SHP77 (cell line): ENCODE results near the gene ARHGEF17.

Experiments
- DNase-seq, 2 experiments: peaks; one replicate each; lab custom pipeline; 2025; lab: John Stamatoyannopoulos, UW

ARHGEF17 gene

DNA sequence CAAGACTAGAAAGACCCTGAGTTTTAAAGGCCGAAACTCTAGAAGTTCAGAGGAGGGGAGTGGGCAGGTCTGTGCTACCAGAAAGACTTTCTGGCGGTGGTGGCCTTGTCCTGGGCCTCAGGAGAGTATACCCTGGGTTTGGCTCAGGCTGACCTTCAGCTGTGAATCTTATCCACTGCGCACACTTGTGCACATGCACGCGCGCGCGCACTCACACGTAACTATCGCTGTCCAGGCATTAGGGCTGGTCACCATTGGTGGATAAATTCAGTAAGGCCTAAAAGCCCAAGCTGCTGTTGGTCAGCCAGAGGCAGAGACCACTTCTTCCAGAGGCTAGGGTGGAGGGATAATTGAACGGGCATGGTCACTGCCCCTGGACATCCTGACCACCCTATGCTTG is 25.1 kb downstream of the ARHGEF17 start:
- no peak for DNase-seq

DNA sequence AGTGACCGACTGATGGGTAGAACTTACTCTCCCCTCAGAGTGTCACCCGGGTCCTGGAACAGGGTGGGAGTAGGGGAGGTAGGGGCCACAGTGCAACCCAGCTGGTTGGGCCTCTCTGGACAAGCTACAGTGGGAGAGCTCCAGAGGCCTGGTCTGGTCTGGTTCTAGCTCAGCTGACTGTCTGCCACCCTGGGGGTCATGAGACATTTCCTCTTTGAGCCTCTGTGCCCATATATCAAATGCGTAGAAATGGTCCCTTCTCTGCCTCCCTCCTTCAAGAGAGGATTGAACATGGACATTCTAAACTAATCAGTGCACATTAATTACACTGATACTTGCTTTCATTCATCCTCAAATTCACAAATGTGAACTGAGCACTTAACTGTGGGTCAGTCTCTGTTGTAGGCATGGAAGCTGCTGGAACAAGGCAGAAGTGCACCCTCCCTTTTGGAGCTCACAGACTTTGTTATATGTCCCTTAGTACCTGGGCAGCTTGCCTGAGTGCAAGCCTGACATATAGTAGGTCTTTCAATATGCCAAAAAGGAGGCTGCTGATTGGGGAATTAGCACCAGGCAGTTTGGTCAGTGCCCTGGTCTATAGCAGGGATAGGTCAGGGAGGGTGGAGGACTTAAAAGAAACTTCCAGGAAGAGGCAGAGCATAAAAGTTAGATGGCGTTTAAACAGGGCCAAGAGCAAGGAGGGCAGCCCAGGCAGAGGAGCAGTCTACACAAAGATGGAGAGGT is 25.7 kb downstream of the ARHGEF17 start:
- no peak for DNase-seq

DNA sequence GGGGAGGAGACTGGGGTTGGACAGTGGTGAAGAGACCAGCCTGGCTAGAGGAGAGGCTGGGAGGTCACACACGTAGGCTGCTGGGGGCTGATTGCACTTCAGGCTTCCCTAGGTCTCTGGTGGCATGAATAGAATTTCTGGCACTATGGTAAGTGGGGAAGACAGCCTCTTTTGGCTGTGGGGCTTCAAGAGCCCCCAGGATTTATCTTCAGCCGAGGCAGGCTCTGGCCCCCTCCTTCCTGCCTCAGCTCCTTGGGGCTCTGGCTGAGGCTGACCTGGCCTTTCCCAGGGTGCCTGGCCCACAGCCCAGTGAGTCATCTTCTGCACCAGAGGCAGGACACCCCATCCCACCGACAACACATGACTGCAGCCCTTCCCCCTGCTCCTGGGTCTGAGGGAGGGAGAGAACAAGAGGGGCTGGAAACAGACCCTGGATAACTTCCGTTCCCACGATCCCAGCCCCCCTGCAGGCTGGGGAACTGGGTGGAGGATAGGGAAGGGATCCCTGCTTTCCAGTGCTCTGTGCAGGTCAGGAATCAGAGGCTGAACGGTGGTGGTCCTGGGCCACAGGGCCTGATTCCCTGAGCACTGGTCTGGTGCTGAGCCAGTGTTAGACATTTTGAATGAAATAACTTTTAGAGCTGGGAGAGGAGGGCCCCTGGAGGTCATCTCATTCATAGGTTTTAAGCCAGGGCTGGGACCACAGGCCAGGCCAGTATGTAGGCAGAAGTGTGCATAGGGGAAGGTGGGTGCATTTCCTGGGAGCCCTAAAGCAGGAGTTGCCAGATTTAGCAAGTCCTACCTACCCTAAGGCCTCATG is 26.5 kb downstream of the ARHGEF17 start:
- no peak for DNase-seq

DNA sequence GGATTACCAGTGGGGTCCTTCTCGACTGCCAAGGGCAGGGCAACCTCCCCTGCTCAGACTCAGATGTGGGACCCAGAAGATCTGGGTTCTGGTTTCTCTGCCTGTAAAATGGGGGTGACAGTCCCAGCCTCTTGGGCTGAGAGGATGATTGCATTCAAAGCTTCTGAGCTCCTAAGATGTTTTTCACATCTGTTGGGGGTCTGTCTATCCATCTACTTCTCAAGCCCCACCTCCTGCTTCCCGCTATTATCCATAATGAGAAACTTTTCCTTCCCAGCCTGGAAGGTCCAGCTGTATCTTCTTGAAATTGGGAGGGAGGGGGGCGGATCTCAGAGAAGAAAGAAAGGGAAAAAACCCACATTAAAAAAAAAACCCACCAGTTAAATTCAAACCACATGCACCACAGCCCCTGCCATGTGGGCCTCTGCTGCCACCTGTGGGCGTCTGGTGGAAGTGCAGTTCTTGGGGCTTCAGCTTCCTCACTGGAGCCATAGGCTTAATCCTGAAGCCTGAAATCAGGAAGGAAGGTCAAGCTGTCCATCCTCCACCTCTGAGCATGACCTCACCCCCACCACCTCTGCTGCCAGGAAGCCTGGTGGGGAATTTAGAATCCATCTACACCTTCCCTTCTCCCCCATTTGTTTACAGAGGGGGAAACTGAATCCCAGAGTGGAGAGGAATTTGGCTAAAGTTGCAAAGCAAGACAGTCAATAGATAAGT is 27.3 kb downstream of the ARHGEF17 start:
- peak; percentile 50 to 85 for DNase-seq

DNA sequence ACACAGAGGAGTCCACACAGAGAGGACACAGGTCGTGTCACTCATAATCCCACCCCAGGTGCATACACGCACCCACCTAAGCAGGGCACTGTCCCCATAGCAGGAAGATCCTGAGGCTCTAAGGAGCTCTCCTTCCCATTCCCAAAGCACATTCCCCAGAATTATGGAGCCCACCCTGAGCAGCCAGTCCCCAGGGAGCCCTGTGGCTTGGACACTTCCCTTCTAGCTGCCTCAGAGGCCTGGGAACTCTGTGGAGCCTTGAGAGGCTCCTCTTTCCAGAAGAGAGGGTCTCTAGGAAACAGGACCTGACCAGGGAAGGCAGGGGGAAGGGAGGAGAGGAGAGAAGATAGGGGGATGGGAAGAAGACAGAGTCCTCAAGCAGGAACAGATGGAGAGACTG is 29.8 kb downstream of the ARHGEF17 start:
- DNase-seq, result no peak

DNA sequence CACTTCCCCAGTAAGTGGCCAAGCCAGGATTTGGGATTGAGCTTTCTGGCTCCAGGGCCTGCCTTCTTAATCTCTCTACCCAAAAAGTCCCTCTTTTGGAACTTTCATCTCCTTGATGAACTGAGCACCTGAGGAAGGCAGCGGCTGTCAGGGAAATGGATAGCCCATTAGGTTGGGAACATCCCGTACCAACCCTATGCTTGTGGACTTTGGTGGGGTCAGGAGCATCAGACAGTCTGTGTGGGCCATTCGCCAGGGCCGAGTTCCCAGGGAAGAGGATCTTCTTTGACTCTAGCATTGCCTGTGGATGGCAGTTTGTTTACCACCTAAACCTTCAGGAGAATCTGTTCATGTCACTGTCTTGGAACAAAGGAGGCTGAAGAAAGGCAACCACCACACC is 30.2 kb downstream of the ARHGEF17 start:
- no peak for DNase-seq

DNA sequence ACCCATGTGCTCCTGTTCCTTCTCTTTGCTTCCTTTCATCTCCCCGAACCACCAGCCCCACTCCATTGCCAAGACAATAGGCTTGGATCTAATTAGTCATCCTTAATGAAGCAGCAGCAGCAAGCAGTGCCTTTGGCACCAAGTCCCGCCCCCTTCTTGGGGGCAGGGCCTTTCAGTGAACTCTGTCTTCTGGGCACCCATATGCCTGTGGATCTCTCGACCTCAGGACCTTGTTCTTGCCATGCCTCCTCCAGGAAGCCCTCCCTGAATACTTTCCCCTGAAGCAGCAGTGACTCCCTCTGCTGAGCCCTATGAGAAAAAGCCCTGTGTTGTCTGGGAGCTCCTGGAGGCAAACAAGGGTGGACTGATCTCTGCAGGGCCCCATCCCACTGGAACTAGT is 32.1 kb downstream of the ARHGEF17 start:
- no peak for DNase-seq

DNA sequence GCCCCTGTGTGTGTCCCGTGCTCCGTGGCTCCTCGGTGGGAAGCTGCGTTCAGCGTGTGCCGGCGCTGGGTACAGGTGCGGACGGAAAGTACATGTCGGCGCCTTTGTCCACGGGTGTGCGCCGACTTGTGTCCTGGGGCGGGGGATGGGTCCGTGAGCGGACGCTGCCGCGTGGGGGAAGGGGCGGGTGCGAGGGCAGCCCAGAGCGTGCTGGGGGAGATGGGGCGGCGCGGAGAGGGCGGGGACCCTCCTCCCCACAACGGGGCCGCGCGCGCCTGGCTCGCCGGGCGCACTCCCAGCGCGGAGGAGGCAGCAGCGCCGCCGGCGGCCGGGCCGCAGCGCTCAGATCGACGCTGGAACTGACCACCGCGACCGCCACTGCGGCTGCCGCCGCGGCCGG is 34.6 kb downstream of the ARHGEF17 start:
- DNase-seq, result no peak

DNA sequence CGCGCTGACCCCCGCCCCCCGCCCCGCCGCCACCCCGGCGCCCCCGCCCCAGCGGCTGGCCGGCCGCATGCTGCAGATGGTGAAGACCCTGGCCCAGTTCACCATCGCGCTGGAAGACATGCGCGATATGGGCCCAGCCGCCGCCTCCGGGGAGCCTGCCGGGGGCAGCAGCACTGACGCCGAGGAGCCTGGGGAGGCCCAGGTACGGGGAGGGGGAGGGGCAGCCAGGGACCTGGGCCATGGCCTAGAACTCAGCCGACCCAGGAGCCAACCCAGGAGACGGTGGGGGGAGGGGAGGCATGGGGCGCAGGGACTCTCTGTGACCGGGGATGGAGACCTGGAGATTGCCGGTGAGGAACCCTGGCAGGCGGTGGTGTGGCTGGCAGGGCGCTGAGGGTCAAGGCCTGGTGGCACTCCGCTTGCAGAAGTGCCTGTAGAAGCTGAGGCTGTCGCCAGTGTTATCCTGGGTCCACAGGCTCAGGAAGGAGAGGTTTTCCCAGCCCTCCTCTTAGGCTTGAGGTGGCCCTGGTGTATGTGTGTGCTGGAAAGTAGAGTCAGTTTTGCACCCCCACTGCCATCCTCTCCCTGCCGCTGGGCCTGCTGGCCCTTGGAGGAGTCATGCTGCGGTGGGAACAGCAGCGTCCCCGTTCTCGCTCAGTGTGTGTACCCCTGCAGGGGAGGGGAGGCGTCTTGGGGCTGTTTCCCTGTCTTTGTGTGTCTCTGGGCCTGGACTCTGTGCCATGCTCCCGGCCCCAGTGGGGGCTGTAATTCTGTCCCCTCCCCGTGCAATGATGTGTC is 35.2 kb downstream of the ARHGEF17 start:
- DNase-seq, result no peak

DNA sequence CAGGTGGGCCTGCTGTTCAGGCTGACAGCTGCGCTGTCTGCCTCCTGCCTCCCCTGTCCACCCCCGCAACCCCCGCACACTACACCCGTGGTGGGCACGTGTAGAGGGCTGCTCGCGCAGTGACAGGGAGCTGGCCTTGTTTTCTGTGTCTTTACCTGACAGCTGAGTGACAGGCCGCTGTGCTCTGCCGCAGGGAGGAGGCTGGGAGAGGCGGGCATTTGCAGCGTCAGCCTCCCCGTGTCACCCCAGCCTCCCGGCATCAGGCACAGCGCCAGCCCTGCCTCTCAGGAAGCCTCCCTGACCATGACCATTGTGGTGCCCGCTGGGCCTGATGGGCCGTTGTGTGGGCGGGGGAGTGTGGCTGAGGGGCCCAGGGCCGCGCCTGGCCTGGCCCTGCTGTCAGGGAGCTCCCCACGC is 36.1 kb downstream of the ARHGEF17 start:
- DNase-seq, result peak; percentile 27 to 47

DNA sequence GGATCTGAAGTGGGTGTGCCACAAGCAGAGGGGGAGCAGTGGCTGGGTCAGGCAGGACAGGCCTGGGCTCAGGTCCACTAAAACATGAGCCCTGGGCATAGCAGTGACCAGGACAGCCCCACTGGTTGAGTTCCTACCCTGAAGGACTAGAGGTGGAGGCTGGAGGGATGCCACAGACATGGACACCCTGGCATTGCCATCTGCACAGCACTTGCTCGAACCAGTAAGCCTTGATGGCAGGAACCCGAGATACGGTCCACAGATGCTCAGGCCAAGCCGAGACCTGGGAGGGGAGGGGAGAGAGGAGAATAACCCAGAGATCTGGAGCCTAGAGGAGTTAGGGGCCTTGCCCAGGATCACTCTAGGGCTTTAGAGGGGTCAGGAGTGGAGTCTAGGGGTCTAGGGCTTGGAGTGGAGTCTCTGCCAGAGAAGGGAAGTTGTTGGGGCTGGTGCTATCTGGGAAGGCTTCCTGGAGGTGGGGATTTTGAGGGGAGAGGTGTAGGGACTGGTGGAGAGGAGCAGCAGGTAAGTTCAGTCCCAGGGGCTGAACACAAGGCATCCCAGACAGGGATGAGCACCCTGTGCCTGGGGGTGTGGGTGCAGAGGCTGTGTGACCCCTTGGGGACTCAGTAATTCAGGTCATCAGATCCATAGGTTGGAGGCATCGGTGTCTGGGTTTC is 37.5 kb downstream of the ARHGEF17 start:
- no peak for DNase-seq

DNA sequence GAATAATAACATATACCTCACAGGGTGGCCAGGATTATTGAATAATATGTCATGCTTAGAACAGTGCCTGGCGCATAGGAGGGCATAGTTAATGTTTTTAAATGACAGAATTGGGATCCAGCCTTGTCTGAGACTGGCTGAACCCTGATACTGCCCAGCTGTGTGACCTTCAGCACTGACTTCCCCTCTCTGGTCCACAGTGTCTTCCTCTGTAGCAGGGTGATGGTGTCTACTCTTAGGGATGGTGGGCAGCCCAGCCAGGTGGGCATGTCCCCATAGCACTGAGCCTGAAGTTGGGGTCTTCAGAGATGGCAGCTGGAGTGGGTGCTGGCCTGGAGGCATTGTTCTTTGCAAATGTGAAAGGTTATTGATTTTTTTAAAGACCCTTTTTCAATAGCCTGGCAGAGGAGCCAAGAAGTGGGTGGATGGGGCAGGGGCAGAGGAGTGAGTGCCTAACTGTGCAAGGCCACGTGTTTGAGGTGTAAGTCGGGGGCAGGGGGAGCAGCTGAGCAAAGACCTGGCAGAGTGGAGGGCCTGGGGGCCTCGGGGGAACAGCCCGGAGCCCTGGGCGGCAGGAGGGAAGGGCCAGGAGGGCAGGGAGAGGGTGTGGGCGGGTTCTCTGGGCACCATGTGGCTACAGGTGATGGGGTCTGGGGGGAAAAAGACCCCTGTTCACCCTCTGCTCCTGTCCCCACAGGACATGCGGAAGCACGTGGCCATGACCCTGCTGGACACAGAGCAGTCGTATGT is 38.3 kb downstream of the ARHGEF17 start:
- no peak for DNase-seq

DNA sequence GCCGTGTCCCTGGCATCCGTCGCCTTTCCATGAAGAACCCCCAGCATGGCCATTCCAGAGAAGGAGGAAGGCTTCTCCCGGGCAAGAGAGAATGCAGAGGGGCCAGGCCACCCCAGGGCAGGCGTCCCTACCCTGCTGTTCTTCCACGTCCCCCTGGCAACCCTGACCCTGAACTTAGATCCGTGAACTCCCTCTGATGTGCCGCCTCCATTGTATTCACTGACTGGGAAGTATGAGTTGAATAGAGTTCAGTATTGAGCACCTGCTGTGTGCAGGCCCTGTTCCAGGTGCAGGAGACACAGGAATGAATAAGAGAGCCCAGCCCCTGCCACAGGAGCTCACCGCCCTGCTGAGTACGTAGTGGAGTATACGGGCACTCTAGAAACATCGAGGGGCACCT is 39.0 kb downstream of the ARHGEF17 start:
- DNase-seq, result no peak

DNA sequence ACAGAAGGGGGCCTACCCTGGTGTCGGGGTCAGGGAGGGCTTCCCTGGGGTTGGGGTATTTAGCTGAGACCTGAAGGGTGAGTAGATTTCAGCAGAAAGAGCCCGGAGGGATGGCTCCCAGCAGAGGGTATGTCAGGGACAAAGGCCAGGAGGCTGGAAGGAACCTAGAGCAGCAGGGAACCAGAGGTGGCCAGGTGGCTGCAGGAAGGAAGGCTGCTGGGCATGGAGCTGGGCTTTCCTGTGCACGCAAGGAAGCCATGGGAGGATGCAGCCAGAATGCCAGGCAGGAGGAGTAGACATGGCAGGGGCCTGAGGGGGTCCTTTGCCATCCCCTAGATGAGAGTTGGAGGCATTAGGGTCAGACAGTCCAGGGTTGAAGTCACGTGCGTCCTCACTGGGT is 40.8 kb downstream of the ARHGEF17 start:
- no peak for DNase-seq

DNA sequence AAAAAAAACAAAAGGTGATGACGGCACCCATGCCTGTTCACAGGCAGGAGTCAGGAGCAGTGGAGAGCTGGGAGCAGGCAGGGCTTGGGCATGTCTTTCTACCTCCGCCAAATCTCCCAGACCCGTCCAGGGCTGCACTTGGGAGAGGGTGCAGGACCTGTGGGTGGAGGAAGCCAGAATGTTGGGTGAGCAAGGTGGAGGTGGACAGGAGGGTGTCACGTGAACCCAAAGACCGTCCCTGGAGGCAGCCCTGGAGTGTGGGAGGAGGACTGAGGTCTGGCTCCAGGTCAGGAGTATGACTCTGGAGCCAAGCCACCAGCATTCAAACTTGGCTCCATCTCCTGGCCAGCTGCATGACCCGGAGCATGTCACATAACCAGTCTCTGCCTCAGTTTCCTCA is 41.6 kb downstream of the ARHGEF17 start:
- no peak for DNase-seq

DNA sequence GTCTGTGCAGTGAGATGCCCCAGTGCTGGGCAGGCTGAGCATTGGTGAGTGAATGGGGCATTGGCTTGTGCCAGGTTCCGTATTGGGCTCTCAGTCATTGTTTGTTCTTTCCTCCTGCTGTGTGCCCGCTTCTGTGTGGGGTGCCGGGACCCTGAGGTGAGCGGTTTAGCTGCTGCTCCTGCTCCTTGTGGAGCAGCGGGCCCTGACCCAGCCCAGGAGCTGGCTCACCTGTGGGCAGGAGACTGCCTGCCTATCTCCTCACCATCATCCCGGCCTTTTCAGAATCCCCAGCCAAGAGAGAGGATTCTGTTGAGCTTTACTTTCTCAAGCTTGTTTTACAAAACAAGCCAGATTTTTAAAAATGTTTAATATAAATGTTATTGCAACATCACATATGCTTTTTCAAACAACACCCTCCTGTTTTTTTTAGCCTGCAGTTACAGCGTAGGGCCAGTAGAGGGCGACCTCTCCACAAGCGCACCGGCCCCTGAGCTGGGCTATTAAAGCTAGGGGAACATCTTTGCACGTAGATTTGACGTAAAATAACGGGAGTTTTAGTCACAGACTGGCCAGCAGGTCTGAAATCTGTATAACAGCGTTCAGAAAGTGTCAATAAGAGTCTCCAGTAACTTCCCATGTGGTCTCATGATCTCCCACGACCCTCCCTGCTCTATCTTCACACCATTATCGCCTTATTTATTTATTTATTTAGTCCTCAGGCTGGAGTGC is 43.0 kb downstream of the ARHGEF17 start:
- DNase-seq, result peak; percentile 55 to 61

DNA sequence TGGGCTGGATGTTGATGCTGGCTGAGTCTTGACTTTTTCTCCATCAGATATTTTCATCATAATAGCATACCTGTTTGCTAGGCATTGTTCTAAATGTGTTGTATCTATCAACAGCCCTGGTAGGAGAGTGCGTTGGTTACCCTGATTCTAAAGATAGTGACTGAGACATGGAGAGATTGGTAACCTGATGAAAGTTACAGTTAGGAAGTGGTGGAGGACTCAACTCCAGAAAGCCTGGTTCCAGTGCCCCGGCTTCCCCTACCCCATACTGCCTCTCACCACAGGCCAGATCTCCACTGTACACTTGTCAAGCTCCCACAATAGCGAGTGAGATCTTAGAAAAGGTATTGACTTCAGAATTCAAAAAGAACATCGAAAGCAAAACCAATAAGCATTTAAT is 45.3 kb downstream of the ARHGEF17 start:
- DNase-seq, result no peak

DNA sequence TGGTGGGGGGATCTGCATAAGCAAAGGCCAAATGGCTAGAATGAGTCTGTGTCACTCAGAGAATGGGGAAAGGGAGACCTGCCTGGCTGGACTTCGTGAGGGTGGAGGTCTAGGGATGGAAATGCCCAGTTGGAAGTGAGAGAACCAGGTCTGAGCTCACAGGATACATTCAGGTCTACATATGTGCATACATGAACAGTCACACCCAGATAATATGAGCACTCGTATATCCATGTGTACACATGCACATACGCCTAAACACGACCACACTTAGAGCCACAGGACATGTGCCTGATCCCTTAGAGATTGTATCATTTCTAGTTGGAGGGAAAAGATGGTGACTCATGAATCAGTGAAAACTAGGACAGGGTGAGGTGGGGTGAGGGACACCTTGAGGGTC is 47.0 kb downstream of the ARHGEF17 start:
- no peak for DNase-seq

DNA sequence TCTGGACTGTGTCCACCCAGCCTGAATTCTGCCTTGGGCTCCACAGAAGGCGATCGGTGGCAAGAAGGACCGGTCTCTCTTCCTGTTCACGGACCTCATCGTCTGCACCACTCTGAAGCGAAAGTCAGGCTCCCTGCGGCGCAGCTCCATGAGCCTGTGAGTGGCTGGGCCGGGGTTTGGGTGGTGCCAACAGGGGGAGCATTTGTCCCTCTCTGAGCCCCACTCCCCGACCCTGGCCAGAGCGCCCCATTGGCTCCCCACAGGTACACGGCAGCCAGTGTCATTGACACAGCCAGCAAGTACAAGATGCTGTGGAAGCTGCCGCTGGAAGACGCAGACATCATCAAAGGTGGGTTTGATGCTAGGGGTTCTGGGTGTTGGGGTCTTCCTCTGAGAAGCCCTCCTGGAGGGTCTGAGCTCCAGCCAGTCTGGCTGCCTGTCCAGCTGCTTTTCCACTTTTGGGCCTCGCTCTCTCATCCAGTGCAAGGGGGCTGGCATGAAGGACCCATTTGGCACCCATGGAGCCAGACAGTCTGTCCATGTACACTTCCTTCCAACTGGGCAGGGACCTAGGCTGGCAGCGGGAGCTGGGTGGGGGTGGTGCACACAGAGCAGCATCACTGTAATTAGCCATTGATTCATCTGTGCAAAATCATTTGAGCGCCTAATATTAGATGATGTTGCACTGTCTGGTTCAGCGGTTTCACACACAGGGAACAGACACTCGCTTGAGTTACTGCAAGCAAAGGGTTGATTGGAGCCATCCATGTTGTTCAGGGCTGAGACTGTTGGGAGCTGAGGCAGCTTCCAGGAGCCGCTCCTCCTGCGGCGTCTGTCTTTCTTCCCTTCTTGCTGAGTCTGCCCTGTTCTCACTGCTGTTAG is 49.1 kb downstream of the ARHGEF17 start:
- DNase-seq, result no peak
